Activated CD4-positive, alpha-beta T cell treated with anti-CD3 and anti-CD28 coated beads, Interleukin-2, amount 50 U/mL, for 24 hours (primary cell): ENCODE data around the gene EPN1.

Source experiments
- DNase-seq, 2 donors: peaks; one replicate each; pipeline ENCODE4 v3.0.0-alpha.2; 2020; ENCODE audit warnings: low read depth in 1 of 2, low spot score in 1 of 2

EPN1 gene

GRCh38 chr19:55692681-55693081, 17.7 kb downstream of the EPN1 start:
- no peak for DNase-seq

DNA sequence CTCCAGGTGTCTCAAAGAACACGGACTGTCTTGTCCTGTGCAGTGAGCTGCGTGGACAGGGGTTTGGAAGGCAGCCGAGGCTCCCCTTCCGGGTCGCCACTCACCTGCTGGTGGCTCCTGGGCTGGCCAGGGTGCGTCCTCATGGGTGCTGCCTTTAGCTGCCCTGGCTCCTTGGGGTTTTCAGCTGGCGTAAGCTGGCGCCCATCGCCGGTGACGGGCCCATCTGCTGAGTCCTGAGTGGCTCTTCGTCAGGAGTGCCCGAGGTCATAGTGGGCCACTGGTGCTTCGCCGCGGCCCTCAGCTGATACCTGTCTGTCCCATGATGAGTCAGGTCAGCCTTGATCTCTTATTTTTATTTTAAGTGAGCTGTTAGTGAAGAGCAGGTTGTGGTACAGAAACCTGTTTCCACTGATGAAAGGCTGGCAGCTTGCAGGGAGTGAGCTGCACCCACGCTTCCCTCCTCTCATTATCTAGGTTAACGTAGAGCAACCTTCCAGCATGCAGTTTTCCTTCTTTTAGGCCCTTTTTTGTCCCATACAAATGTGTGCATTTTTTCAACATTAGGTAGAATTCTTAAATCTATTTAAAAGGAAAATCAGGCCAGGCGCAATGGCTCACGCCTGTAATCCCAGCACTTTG, 18.4 kb downstream of the EPN1 start:
- DNase-seq: no peak

GRCh38 chr19:55694241-55694655, 19.2 kb downstream of the EPN1 start:
- no peak for DNase-seq

DNA sequence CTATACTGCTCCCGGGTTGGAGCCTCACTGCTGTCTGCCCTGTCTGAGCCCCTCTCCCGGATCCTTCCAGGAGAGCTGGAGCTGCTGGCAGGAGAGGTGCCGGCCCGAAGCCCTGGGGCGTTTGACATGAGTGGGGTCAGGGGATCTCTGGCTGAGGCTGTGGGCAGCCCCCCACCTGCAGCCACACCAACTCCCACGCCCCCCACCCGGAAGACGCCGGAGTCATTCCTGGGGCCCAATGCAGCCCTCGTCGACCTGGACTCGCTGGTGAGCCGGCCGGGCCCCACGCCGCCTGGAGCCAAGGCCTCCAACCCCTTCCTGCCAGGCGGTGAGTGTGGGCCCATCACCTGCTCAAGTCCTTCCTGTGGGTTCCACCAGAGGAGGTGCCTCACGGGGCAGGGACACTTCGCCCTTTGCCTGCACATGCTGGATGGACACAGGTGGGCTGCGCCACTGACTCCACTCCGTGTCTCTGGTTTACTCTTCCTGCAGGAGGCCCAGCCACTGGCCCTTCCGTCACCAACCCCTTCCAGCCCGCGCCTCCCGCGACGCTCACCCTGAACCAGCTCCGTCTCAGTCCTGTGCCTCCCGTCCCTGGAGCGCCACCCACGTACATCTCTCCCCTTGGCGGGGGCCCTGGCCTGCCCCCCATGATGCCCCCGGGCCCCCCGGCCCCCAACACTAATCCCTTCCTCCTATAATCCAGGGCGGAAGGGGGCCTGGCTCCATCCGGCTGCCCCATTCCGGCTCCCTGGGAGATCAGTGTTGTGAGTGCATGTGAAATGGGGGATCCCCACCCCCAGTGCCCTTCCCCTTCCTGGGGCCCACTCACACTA, 19.8 kb downstream of the EPN1 start:
- DNase-seq: no peak

GRCh38 chr19:55695511-55696290, 20.7 kb downstream of the EPN1 start:
- DNase-seq: no peak

DNA sequence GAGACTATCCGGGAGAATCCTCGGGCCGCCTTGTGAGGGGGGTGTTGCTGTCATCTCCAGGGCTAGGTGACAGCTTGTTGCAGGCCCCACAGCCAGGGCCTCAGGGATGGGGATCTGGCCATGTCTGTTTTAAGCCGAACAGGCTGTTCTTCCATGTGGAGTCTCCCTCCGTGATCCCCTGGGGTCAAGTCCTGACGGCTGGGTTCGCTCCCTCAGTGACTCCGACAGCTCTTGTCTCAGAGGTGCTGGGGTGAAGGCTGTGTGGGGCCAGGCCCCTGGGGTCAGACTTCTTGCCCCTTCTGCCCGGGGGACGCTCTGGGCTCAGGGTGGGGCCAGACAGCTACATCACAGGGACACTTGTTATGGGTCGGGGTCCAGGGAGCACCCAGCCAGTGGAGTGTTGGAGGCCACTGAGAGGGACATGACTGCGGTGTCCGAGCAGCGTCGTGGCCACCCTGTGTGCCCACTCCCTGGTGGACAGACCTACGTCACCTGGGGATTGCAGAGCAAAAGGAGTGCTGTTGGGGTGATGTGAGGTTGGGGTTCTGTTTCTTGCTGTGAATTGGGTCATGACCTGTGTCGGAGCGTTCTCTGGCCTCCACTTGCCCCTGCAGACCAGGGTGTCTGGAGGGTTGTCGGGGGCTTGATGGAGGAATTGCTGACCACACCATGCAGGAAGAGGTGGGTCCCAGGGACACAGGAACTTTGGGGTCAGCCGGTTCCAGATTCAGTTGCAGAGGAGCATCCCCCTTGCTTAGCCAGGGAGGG, 21.5 kb downstream of the EPN1 start:
- DNase-seq: no peak

DNA sequence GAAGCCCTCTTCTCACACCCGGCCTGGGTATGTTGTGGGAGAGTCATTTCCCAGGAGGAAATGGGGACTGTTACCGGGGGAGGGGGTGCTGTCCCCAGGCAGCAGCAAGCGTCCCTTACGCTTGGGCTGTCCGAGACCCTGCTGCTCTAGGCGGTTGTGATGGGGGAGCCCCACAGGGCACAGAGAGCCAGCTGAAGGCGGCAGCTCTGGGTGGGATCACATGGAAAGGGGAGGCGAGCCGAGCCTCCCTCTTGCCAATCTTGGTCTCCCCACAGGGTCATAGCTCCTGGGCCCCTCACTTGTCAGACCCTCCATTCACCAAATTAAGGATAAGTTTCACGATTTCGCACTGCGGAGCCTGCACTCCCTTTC, 22.0 kb downstream of the EPN1 start:
- no peak for DNase-seq

- DNase-seq: no peak
Observed at GRCh38 chr19:55697698-55698097, 22.7 kb downstream of the EPN1 start.

- no peak for DNase-seq
Observed at GRCh38 chr19:55698256-55698655, 23.2 kb downstream of the EPN1 start.

DNA sequence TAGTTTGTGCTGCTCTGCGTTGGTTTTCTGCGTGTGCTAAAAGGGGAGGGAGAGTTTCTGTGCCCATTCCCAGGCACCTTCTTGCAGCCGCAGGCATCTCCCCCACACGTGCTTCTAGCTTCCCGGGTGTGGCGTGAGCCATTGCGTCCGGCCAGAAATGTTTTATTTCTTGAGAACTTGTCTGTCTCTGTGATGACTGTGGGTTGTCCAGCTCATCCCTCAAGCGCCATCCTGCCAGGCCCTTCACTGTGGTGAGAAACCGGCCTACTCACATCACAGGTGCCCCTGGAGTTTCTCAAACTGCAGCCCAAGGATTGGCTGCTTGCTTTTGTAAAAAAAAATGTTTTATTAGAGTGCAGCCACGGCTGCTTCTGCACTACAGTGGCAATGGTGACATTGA, 24.2 kb downstream of the EPN1 start:
- DNase-seq: no peak

- DNase-seq: no peak
Observed at GRCh38 chr19:55700813-55701212, 25.8 kb downstream of the EPN1 start.

DNA sequence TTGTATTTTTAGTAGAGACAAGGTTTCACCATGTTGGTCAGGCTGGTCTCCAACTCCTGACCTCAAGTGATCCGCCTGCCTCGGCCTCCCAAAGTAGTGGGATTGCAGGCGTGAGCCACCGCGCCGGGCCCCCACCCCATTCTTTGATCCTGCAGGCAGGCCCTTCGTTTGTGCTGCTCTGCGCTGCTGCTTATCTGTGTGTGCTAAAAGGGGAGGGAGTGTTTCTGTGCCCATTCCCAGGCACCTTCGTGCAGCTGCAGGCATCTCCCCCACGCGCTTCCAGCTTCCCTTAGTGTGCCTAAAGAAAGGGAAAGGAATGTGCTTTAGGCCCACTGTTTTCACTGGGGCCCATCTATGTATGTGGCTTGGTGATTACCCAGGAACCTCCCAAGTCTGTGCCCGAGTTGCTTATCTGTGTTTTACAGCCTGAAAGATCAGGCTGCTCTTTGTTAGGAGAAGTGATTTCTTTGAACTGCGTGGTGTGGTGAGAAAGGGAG, 27.2 kb downstream of the EPN1 start:
- DNase-seq: no peak

- DNase-seq: peak; percentile 11 to 13
Observed at GRCh38 chr19:55703790-55704215, 28.8 kb downstream of the EPN1 start.

DNA sequence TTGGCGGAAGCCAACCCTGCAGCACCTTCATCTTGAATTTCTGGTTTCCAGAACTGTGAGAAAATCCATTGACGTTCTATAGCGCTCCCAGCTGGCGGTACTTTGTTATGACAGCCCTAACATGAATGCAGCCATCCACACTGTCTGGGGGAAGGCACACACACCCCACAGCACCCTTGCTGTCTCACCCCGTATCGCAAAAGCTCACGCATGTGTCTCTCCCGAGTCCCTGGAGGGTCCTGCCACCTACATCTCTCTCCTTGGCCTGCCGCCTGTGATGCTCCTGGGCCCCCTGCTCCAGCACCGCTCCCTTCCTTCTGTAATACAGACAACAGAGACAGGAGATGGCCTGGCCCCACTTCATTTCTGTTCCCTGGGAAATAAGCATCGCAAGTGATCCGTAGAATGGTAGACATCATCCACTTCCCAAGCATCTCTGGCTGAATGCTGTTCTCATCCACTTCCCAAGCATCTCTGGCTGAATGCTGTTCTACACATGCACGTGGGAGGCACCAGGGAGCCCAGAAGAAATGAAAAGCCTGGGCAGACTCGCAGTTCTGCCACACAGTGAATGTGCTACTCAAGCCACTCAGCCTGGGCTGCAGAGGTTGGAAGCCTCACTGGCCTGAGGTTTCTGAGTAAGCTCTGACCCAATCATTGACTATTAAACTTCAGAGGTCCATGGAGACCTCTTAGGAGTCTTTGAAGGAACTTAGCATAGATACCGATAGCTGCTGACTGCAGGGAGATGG, 29.6 kb downstream of the EPN1 start:
- DNase-seq: no peak

DNA sequence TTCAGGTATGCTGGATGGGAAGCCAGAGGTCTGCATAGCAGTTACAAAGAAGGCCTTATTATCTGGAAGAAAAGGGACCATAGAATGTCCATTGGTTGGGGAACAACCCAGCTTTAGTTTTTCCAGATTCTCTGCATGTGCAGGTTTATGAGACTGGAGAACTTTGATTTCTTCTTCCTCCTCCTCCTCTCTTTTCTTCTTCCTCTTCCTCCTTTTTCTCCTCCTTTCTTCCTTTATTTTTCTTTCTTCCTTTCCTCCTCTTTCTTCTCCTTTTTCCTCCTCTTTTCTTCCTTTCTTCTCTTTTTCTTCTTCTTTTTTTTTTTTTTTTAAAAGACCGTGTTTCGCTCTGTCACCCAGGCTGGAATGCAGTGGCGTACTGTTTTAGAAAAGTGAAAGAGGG, 30.9 kb downstream of the EPN1 start:
- no peak for DNase-seq

- DNase-seq: no peak
Observed at GRCh38 chr19:55711719-55712118, 36.7 kb downstream of the EPN1 start.

DNA sequence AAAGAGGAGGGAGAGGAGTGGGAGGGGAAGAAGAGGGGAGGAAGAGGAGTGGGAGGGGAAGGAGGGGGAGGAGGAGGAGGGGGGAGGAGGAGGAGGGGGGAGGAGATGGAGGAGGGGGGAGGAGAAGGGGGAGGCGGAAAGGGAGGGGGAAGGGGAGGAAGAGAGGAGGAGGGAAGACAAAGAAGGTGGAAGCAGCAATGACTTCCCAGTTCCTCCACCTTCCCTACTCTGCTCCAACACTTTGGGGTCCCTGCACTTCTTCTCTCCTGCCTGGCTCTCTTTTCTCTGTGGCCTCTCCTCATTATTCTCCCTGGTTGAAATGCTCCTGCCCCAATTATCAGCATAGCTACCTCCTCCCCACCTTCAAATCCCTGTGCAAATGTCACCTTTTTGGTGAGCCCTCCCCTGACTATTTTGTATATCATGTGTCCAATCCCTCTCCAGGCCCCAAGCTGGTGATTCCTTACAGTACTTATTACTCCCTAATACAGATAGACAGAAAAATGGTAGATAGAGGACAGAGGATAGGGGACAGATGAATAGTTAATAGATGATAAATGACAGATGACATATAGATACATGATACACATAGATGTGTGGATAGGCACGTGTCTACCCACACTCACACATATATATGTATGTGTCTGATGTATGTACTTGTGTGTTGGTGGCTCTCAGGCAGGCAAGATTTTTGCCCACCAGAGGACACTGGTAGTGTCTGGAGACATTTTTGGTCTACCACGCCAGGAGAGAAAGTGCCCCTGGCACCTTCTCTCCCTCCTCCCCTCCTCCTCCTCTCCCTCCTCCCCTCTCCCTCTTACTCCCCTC, 38.0 kb downstream of the EPN1 start:
- DNase-seq: no peak

DNA sequence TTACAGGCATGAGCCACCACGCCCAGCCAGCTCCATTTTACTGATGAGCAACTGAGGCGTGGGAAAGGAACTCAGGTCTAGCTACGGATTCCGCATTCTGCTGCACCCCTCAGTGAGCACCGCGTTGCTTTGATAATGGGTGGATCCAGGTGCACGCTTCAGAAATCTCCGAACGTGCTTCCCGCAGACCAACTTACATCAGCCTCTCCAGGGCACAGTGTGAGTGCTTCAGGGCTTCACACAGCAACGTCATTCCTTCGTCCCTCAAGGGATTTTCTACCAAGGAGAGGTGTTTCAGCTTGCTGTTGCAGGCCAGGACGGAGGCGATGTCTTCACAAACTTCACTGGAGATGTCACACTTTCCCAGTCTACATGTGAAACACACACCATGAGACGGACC, 41.5 kb downstream of the EPN1 start:
- DNase-seq: no peak

- DNase-seq: no peak
Observed at GRCh38 chr19:55717251-55717650, 42.2 kb downstream of the EPN1 start.
